ENCODE data around the gene ITSN2. TPM values are rescaled to one million over a fixed set of nuclear protein-coding genes. Genes with fewer than 3 reads are reported as not detected.

Gene ITSN2
- total RNA-seq, 2 donors from 2014 or later: 38.2 to 38.5 TPM

GRCh38 chr2:24182507-24182906 is 177.8 kb downstream of the ITSN2 start:
- no peak for TF ChIP-seq CTCF (IDR thresholded peaks at IDR 0.05)
- no peak overlapping the region for H3K4me3 ChIP-seq
- H3K4me1 ChIP-seq: no peaks in the 10 kb centered on the region
- no peaks in the 10 kb centered on the region for H3K27me3 ChIP-seq
- no peaks in the 10 kb centered on the region for H3K9me3 ChIP-seq
- no peak for DNase-seq
- intact Hi-C loops (cut with DNase I): no loop called here
- H3K27ac ChIP-seq: no peak overlapping the region
- no peaks in the 10 kb centered on the region for H3K36me3 ChIP-seq
- H3K9ac ChIP-seq (ENCODE audit: low read depth in 2 of 2, low read length in 2 of 2): no peak overlapping the region

- H3K27ac ChIP-seq: no peak overlapping the region
- H3K9me3 ChIP-seq: no peaks in the 10 kb centered on the region
- no peaks in the 10 kb centered on the region for H3K36me3 ChIP-seq
- TF ChIP-seq CTCF (IDR thresholded peaks at IDR 0.05): no peak
- DNase-seq: no peak
- no peaks in the 10 kb centered on the region for H3K4me1 ChIP-seq
- H3K4me3 ChIP-seq: no peak overlapping the region
- H3K9ac ChIP-seq (ENCODE audit: low read depth in 2 of 2, low read length in 2 of 2): no peak overlapping the region
- intact Hi-C loops (cut with DNase I): no loop called here
- H3K27me3 ChIP-seq: no peaks in the 10 kb centered on the region
Observed at GRCh38 chr2:24181849-24182248, 178.5 kb downstream of the ITSN2 start.

- no peak overlapping the region for H3K4me3 ChIP-seq
- H3K9ac ChIP-seq (ENCODE audit: low read depth in 2 of 2, low read length in 2 of 2): no peak overlapping the region
- H3K27ac ChIP-seq: no peak overlapping the region
- DNase-seq: no peak
- H3K36me3 ChIP-seq: no peaks in the 10 kb centered on the region
- H3K4me1 ChIP-seq: no peaks in the 10 kb centered on the region
- TF ChIP-seq CTCF (IDR thresholded peaks at IDR 0.05): no peak
- no peaks in the 10 kb centered on the region for H3K27me3 ChIP-seq
- intact Hi-C loops (cut with DNase I): no loop called here
- no peaks in the 10 kb centered on the region for H3K9me3 ChIP-seq
Observed at GRCh38 chr2:24179683-24180082, 180.7 kb downstream of the ITSN2 start.

GRCh38 chr2:24176326-24176725 is 184.0 kb downstream of the ITSN2 start:
- no peak overlapping the region for H3K4me3 ChIP-seq
- no peaks in the 10 kb centered on the region for H3K4me1 ChIP-seq
- H3K36me3 ChIP-seq: no peaks in the 10 kb centered on the region
- H3K27me3 ChIP-seq: no peaks in the 10 kb centered on the region
- no peak for TF ChIP-seq CTCF (IDR thresholded peaks at IDR 0.05)
- no peak overlapping the region for H3K9ac ChIP-seq (ENCODE audit: low read depth in 2 of 2, low read length in 2 of 2)
- DNase-seq: no peak
- no peaks in the 10 kb centered on the region for H3K9me3 ChIP-seq
- intact Hi-C loops (cut with DNase I): no loop called here
- H3K27ac ChIP-seq: no peak overlapping the region

GRCh38 chr2:24175631-24176187 is 184.6 kb downstream of the ITSN2 start:
- no peak for DNase-seq
- H3K27ac ChIP-seq: no peak overlapping the region
- intact Hi-C loops (cut with DNase I): no loop called here
- no peak overlapping the region for H3K4me3 ChIP-seq
- TF ChIP-seq CTCF (IDR thresholded peaks at IDR 0.05): no peak
- H3K36me3 ChIP-seq: no peaks in the 10 kb centered on the region
- no peaks in the 10 kb centered on the region for H3K4me1 ChIP-seq
- H3K9me3 ChIP-seq: no peaks in the 10 kb centered on the region
- no peaks in the 10 kb centered on the region for H3K27me3 ChIP-seq
- H3K9ac ChIP-seq (ENCODE audit: low read depth in 2 of 2, low read length in 2 of 2): no peak overlapping the region

All from colonic mucosa (tissue), 4 donors.